Hepatic stellate cell (primary cell): Measurements from ENCODE around the gene XKR8.

Experiments
- DNase-seq: peaks from one replicate; pipeline ENCODE4 v3.0.0; 2011; ENCODE audit warnings: low spot score

Gene XKR8

DNA sequence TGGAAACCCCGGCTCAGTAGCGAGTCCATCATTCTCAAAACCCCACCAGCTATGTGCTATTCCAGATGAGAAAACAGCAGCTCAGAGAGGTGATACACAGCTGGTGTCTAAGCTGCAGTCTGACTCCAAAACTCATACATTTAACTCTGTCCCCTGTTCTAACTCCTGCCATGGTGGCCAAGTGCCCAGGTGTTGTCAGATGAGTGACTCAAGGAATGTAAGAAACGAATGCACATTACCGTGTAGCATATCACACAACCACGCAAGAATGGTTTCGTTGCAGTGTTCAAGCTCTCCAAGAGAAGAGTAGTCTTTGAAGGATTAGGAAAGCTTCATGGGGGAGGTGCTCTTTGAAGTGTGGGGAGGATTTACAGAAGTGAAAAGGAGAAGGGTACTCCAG lies 4.7 kb upstream of the XKR8 start:
- DNase-seq: no peak

DNA sequence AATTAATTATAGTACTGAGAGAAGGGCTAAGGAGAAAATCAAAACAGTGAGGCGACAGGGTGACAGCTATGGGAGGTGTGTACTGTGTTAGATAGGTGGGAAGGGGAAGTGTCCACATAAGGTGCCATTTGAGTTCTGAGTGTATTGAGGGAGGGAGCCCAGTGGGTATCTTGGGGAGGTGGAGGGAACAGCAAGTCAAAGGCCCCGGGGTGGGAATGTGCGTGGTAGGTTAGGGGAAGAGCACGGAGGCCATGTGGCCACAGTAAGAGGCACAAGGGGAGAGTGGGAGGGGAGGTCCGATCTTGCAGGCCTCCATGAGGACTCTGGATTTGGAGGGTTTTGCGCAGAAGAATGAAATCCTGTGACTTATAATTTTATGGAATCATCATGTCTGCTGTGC lies 3.0 kb upstream of the XKR8 start:
- no peak for DNase-seq

DNA sequence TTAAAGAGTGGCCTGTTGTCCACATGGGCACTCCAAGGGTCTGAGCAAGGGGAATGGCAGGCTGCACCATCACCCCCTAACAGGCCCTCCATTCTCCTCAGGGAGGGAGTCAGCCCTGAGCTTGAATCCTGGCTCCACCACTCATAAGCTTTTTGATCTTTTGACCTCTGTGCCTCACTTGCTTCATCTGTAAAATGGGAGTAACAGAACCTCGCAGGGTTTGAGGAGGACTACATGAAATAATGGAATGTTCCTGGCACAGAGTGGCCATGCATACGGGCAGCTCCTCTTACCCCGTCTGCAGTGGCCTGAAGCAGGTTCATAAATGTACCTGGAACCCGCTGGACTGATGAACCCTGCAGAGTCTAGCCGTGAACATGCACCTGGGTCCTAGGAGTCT lies 2.1 kb upstream of the XKR8 start:
- DNase-seq: no peak

DNA sequence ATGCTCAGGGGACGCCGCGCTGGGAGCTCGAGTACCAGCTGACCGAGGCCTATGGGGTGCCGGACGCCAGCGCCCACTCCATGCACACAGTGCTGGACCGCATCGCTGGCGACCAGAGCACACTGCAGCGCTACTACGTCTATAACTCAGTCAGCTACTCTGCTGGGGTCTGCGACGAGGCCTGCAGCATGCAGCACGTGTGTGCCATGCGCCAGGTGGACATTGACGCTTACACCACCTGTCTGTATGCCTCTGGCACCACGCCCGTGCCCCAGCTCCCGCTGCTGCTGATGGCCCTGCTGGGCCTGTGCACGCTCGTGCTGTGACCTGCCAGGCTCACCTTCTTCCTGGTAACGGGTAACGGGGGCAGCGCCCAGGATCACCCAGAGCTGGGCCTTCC lies 1.3 kb upstream of the XKR8 start:
- DNase-seq: no peak

DNA sequence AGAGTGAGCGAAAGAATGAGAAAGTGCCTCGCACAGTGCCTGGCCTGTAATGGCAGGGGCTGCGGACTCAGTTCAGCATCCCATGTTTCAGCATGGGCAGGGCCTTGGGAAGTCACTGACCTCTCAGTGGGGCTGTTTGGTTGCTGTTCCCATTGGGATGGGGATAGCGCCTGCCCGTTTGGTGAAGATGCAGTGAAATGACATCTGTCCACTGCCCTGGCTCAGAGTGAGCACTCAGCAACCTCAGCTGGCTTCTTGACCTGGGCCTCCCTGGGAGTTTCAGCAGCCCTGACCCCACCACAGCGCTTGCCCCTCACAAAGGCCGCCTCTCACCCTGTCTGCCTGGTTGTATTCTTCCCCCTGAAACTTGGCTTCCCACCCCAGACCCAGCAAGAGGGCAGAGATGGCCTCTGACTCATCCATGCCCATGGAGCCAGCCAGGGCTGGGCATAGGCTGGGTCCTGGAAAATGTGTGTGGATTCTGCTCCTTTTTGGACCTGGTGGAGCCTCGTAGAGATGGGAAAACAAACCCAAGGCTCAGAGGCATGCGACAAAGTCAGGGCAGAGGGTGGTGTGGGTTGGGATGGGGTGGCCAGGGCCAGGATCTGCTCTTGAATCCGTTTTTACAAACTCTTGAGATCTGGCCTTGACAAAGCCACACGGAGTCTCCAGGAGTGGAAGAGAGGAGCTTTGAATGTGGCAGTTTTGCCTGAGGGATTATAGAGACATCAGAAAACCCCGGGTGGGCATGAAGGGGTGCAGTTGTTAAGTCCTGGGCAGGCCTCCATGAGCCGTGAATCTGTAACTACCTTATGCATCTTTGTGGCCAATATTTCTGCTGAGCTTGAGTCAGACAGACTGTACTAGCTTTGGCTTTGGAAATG lies 1.2 kb downstream of the XKR8 start:
- peak; percentile 63 for DNase-seq

DNA sequence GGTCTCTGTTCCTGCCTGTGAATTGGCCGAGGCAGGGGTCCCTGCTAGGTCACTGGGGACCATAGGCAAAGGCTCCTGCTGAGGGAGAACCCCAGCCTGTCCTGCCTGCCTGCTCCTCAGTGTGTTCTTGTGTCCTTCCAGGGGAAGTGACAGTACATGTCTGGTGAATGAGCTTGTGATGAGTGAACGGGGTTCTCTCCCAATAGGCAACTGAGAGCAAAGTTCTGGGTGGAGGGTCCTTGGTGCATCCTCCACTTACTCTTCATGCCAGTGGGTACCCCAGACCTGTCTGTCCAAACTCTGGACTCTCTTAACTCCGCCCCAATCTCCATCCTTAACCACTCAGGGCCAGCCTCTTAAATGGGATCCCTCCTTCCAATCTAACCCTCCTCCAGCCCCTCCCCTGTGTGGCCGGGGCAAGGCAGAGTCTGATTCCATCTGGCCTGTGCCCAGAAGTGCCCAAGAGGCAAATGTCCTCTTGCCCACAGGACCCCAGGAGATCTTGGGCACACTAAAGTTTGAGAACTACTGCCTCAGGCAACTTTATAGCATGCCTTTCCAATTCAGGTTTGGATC lies 2.0 kb downstream of the XKR8 start:
- DNase-seq: no peak

DNA sequence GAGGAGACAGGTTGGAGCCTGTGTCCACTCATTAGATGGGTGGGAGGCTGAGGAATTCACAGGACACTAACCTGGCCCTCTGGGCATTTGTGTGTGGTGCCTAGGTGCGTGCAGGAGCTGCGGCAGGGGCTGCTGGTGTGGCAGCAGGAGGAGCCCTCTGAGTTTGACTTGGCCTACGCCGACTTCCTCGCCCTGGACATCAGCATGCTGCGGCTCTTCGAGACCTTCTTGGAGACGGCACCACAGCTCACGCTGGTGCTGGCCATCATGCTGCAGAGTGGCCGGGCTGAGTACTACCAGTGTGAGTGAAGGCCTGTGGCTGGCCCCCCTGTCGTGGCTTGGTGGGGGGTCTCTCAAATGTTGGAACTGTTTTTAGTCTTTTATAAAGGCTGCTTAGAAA lies 3.6 kb downstream of the XKR8 start:
- no peak for DNase-seq

DNA sequence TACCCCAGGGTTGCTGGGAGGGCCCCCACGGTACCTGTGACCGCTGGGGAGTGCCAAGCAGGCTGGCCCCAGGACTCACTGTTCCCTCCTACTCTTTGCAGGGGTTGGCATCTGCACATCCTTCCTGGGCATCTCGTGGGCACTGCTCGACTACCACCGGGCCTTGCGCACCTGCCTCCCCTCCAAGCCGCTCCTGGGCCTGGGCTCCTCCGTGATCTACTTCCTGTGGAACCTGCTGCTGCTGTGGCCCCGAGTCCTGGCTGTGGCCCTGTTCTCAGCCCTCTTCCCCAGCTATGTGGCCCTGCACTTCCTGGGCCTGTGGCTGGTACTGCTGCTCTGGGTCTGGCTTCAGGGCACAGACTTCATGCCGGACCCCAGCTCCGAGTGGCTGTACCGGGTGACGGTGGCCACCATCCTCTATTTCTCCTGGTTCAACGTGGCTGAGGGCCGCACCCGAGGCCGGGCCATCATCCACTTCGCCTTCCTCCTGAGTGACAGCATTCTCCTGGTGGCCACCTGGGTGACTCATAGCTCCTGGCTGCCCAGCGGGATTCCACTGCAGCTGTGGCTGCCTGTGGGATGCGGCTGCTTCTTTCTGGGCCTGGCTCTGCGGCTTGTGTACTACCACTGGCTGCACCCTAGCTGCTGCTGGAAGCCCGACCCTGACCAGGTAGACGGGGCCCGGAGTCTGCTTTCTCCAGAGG lies 6.8 kb downstream of the XKR8 start:
- no peak for DNase-seq

DNA sequence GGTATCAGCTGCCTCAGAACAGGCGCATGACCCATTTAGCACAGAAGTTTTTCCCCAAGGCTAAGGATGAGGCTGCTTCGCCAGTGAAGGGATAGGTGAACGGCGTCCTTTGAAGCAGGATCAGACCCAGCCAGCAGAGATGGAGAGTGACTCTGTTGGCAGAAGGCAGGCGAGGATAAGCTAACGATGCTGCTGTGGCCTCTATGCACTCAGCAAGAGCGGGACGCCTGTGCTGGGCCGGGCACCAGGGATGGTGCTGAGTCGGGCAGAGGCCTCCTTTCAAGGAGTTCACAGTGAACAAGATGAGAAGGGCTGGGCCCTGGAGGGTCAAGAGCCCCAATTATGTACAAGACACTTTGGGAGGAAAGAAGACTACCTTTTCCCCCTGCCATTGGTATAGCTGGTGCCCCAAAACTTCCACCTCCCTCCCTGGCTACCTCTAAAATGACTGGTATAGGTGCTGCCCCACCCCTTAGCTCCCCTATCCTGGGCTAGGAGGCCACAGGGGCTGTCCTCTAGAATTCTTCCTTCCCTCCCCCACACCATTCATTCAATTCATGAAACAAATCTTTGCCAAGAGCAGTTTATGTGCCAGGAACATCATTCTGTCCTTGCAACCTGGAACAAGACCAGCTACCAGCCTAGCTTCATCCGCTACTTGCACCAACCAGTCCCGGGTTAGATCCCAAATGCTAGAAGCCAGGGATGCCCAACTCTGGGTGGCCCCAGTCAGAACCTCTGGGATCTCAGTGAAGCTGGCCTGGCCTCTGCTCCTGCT lies 7.5 kb downstream of the XKR8 start:
- no peak for DNase-seq

DNA sequence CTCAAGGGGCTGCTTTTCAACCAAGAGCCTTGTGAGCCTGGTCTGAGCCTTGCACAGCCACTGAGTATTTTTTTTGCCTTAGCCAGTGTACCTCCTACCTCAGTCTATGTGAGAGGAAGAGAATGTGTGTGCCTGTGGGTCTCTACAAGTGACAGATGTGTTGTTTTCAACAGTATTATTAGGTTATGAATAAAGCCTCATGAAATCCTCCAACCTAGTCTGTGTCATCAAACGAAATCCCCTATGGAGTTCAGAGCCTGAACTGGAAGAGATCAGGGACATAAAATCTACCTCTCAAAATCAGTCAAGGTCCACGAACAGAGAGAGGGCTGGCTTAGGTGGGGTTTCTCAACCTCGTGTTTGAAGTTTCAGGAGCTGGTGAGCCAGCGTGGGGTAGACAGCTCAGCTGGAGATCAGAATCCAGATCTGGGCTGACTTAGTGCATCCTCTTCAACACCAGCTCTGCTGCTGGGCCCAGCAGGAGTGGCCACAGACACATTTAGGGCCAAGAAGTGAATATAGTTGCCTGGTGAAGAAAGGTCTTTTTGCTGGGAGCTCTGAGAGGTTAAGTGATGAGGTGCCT lies 8.2 kb downstream of the XKR8 start:
- no peak for DNase-seq

DNA sequence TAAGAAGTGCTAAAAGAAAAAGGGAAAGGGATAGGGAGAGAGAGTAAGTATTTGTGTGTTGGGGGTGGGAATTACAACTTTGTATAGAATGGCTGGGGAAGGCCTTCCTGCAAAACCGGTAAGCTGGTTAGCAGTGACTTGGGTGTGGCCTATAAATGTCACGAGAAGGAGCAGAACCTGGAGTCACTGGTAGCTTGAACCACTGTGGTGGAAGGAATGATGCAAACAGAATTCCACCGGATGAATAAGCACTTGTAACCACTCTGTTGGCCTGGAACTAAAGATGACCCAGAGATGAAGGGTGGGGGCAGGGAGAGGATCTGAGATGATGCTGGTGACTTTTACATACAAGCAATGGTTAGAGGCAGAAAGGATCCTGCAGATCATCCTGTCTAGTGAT lies 8.9 kb downstream of the XKR8 start:
- DNase-seq: peak; percentile 91

DNA sequence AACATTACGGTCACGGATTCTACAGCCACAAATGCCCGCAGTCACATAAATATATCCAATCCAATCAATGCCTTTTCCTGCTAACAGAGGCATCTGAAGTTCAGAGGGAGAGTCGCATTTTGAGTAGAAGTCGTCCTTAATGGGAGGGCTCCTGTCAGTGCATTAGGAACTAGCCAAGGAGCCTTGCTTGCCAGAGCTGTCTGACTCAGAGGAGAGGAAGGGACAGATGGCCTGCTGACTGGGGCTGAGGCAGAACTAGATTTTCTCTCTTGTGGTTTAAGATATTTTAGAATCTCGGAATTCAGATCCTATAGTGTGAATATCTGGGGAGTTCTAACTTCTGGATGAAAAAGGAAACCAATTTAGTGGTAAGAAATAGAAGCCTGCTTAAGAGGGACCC lies 10.6 kb downstream of the XKR8 start:
- peak; percentile 88 for DNase-seq

DNA sequence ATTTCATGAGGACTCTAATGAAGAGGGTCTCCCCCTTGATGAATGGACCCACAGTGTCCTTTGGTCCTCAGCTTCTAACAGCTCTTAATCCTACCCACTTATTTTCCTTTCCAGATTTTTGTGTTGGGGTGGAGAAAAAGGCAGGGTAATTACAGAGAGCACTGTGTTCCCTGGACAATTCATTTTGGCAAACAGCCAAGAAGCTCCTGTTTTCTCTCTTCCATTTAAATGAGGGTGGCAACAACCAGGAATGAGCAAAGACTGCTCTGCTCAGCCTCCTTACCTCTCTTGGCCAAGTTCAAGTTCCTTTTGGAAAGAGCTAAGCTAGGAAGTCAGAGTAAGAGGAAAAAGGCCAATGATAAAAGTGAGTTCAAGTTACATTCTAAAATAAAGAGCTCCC lies 11.9 kb downstream of the XKR8 start:
- DNase-seq: no peak

DNA sequence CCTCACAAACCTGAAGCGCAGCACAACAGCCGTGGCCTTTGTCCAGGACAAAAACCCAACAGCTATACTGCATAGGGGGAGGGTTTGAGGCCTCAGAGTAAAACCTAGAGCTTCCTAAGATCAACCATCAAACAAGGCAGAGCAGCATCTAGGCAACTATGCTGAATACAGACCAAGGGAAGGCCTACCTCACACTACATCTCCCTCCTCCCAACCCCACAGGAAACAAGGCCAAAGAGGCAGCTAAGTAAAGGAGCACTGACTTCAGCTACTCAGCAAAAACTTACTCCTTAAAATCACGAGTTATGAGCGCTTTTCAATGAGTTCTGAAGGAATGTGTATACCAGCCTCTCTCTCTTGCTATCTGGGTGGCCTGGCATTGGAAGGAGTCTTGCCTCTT lies 12.4 kb downstream of the XKR8 start:
- no peak for DNase-seq

DNA sequence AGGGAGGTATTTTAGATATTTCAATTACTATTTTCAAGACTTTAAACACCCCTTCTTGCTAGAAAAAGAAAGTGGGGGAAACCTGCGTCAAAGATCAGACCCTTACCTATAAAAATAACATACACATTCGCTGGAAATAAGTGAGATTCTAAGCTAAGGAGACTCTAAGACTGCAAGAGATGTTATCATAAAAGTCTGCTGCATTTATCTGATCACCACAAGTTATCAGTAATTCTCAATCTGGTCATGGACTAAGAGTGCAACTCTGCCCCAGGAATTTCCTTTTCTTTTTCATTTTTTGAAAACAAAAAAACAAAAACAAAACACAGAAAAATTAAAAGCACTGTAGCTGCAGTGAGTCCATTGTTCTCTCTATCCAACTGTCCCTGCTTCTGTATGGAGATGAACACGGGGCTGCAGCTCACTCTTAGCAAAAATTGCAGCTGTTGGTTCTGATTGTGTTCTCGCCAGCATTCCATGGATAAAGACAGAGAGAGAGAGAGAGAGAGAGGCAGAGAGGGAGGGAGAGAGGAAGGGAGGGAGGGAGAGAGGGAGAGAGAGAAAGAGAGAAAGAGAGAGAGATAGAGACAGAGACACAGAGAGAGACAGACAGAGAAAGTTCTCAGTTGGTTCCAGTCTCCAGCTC lies 14.1 kb downstream of the XKR8 start:
- DNase-seq: no peak

DNA sequence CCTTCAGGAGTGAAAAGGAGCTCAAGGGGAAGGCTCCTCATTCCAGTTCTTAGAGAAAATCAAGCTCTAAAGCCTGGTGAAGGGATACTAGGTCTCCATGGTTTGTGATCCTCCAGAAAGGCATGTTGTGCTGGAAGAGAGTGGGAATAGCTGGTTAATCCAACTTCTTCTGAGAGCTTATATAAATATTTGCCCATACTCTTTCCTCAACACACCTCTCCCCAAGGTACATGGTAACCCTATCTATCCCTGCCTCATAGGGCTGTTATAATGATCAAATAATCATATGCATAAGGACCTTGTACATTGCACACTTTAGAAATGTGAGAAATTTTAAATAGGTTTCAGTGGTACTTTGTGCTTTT lies 14.6 kb downstream of the XKR8 start:
- DNase-seq: no peak

DNA sequence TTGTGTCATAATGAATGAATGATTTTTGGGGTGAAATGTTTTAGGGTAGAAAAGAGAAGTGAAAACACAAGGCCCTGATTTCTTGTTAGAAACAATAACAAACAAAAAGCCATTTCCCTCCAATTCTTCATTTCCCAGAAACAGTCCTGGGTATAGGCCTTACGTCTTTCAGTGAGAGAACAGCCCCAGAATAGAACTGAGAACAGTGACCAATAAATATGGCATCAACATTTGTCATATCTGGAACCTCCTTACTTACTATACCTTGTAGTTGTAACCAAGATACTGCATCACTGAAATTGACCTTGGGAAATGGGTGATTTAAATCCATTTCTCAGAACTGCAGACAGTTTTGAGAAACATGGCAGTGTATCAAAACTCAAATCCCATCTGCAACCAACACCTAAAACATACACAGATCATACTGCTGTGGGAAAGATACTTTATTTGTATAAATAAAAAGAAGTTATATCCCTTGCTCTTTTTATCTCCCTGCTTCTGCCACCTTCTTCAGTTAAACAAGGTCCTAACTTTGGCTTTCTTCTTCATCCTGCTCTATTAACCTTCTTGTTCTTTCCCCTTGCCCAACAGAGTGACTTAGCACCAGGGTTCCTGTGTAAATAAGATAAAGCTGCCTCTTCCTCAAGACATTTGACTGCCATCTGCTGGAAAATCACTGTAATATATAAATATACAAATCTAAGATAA lies 19.5 kb downstream of the XKR8 start:
- DNase-seq: peak; percentile 47

DNA sequence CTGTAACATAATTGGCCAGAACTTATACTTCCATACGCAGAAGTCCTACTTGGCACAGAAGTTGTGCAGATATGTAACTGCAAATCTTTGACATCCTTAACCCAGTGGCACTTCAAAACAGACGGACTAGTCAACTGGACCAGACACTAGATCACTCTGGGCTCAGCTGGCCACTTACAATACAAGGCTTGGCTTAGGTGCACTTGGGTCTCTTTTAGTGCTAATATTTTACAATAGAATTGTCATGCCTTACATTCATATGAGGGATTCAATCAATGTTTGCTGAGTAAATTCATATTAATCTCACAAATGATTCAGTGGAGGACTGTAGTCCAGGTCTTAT lies 20.1 kb downstream of the XKR8 start:
- no peak for DNase-seq

DNA sequence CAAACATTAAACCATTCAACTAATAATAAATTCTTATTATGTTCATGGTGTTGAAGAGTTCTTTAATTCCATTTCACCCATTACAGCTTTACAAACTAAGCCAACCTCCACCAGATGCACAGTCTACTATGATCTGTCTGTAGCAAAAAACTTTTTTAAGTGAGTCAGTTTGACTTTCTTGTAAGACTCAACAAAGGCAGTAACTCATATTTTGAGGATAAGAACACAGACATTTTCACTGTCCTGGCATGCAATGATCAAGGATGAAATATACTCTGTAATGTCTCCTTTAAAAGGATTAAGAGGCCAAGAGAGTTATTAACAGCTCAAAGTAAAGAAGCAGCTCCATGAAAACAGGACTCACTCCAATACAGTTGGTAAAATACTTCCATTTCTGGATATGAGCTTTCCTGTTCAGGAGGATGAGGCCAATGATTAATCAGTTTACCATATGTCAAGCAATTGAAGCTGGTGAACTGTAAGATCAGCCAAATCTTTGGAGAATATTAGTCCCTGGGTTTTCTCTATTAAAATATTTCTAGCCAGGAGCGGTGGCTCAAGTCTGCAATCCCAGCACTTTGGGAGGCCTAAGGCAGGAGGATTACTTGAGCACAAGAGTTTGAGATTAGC lies 20.6 kb downstream of the XKR8 start:
- no peak for DNase-seq

DNA sequence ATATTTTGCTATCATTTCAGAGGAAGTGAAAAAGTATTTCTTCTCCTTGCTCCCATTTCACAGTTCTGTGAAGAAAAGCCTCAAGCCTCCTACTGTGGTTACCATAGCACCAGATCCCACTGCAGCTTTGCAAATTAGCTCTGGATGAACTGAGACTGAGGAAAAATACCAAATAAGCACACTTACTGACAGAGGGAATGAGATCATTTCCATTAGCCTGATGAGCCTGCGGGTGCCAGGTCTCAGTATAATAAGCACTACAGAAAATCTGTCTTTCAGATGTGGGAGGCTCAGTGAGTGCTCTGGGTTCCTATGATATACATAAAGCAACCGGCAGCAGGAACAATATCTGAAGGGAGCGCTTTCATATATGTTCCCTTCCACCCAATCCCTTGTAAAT lies 21.4 kb downstream of the XKR8 start:
- DNase-seq: no peak
